Left renal pelvis (tissue), 4 donors: Measurements from ENCODE around the gene TUBB4A. TPM values are rescaled to one million over a fixed set of nuclear protein-coding genes. Genes with fewer than 3 reads are reported as not detected.

ENCODE experiments used
- DNase-seq, 4 donors: peaks; one replicate each; pipeline ENCODE4 v3.0.0-alpha.2; 2013; ENCODE audit warnings: low read depth in 4 of 4, low spot score in 3 of 4
- polyA plus RNA-seq, 4 donors: library from polyadenylated mRNA; unstranded; fragments of 120-200 nt; gene quantifications; one replicate each; pipeline ENCODE4 v1.2.1, GENCODE V29; 2013; ENCODE audit not compliant: insufficient read length in 4 of 4

TUBB4A gene
- polyA plus RNA-seq, 4 donors = 5.8 to 47.2 (median 31.2) TPM

- DNase-seq = no peak
These were observed 3.6 kb downstream of the TUBB4A start for GRCh38 chr19:6498294-6499036.

- no peak for DNase-seq
These were observed 6.2 kb downstream of the TUBB4A start for GRCh38 chr19:6495947-6496346.

GRCh38 chr19:6494438-6495036, 7.6 kb downstream of the TUBB4A start:
- DNase-seq = no peak

- no peak for DNase-seq
These were observed 10.1 kb downstream of the TUBB4A start for GRCh38 chr19:6491802-6492592.

GRCh38 chr19:6490134-6490533, 12.0 kb downstream of the TUBB4A start:
- no peak for DNase-seq

- no peak for DNase-seq
These were observed 12.6 kb downstream of the TUBB4A start for GRCh38 chr19:6489278-6490061.

- DNase-seq = no peak
These were observed 17.3 kb downstream of the TUBB4A start for GRCh38 chr19:6484831-6485230.

GRCh38 chr19:6484230-6484629, 17.9 kb downstream of the TUBB4A start:
- no peak for DNase-seq

GRCh38 chr19:6483235-6483634, 18.9 kb downstream of the TUBB4A start:
- DNase-seq = no peak

GRCh38 chr19:6482343-6482686, 19.8 kb downstream of the TUBB4A start:
- DNase-seq = no peak

GRCh38 chr19:6481541-6482342, 20.4 kb downstream of the TUBB4A start, which contains the start of gene DENND1C:
Gene DENND1C (minus strand): TSS chr19:6481787. CDS start chr19:6481695, 92 bp downstream.
- DNase-seq = no peak

GRCh38 chr19:6480848-6481415, 21.2 kb downstream of the TUBB4A start:
- no peak for DNase-seq

- DNase-seq = no peak
These were observed 22.2 kb downstream of the TUBB4A start for GRCh38 chr19:6479836-6480398.

- DNase-seq = no peak
These were observed 23.3 kb downstream of the TUBB4A start for GRCh38 chr19:6478815-6479214.

- no peak for DNase-seq
These were observed 25.1 kb downstream of the TUBB4A start for GRCh38 chr19:6476896-6477431.

GRCh38 chr19:6476155-6476895, 25.8 kb downstream of the TUBB4A start:
- peak in 3 of 4 donors; percentile 53 to 66 (median 58) for DNase-seq

- DNase-seq = no peak
These were observed 26.6 kb downstream of the TUBB4A start for GRCh38 chr19:6475321-6476108.

- DNase-seq = no peak
These were observed 28.5 kb downstream of the TUBB4A start for GRCh38 chr19:6473647-6474046.
